ENCODE data around the gene TTI1.

TTI1 gene

DNA sequence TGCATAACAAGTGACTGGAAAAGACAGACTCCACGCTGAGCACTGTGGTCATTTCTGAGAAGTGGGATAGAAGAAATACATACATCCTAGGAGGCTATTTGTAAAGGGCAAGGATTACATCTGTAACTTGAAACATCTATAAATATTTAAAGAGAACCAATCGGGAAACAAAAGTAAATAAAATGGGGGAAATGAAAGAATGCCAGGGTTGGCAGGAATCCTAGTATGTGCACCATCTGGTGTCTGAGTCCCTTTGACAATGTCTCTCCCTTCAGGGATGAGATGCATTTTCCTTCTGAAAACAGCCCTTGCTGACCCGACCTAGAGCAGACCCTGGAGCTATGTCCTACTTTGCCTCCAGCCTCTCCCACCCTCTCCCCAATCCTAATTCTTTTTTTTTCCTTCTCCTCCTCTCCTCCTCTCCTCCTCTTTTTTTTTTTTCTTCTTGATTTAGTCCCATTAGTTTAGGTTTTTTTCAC lies 77.1 kb downstream of the TTI1 start:
- TF ChIP-seq TCF12 (IDR thresholded peaks at IDR 0.05; ENCODE audit: low read depth) (no peak), ZBTB7A (IDR thresholded peaks at IDR 0.05; ENCODE audit: low read depth) (no peak), EP300 (IDR thresholded peaks at IDR 0.05; ENCODE audit: borderline replicate concordance) (no peak), RAD21 (IDR thresholded peaks at IDR 0.05; ENCODE audit: low read depth) (no peak), YY1 (IDR thresholded peaks at IDR 0.05; ENCODE audit: low read depth) (no peak), CEBPB (IDR thresholded peaks at IDR 0.05) (no peak), NFIC (IDR thresholded peaks at IDR 0.05) (no peak), FOXM1 (IDR thresholded peaks at IDR 0.05; ENCODE audit: borderline replicate concordance, low read depth) (no peak), CREB1 (IDR thresholded peaks at IDR 0.05; ENCODE audit: low read depth) (no peak)
- TF ChIP-seq, protein P1, sequence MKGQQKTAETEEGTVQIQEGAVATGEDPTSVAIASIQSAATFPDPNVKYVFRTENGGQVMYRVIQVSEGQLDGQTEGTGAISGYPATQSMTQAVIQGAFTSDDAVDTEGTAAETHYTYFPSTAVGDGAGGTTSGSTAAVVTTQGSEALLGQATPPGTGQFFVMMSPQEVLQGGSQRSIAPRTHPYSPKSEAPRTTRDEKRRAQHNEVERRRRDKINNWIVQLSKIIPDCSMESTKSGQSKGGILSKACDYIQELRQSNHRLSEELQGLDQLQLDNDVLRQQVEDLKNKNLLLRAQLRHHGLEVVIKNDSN (IDR thresholded peaks at IDR 0.05), result no peak
- TF ChIP-seq, protein P2, sequence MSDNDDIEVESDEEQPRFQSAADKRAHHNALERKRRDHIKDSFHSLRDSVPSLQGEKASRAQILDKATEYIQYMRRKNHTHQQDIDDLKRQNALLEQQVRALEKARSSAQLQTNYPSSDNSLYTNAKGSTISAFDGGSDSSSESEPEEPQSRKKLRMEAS (IDR thresholded peaks at IDR 0.05), result no peak

DNA sequence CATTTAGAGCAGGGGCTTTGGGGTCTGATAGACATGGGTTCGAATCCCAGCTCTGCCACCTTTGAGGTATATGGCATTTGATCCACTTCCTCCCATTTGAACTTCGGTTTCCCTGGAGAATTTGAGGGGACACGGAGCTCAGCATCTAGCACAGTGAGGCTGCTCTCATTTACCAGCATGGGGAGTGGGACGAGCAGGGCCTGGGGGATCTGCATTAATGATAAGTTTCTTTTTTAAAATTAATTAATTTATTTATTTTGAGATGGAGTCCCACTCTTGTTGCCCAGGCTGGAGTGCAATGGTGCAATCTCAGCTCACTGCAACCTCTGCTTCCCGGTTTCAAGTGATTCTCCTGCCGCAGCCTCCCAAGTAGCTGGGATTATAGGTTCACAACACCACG lies 77.7 kb downstream of the TTI1 start:
- TF ChIP-seq TEAD4 (IDR thresholded peaks at IDR 0.05), result no peak
- TF ChIP-seq ZBTB7A (IDR thresholded peaks at IDR 0.05; ENCODE audit: low read depth), result no peak
- TF ChIP-seq TCF12 (IDR thresholded peaks at IDR 0.05; ENCODE audit: low read depth), result no peak
- TF ChIP-seq YY1 (IDR thresholded peaks at IDR 0.05; ENCODE audit: low read depth), result no peak
- TF ChIP-seq RAD21 (IDR thresholded peaks at IDR 0.05; ENCODE audit: low read depth), result no peak
- no peak for TF ChIP-seq FOXM1 (IDR thresholded peaks at IDR 0.05; ENCODE audit: borderline replicate concordance, low read depth)
- TF ChIP-seq, protein P3, sequence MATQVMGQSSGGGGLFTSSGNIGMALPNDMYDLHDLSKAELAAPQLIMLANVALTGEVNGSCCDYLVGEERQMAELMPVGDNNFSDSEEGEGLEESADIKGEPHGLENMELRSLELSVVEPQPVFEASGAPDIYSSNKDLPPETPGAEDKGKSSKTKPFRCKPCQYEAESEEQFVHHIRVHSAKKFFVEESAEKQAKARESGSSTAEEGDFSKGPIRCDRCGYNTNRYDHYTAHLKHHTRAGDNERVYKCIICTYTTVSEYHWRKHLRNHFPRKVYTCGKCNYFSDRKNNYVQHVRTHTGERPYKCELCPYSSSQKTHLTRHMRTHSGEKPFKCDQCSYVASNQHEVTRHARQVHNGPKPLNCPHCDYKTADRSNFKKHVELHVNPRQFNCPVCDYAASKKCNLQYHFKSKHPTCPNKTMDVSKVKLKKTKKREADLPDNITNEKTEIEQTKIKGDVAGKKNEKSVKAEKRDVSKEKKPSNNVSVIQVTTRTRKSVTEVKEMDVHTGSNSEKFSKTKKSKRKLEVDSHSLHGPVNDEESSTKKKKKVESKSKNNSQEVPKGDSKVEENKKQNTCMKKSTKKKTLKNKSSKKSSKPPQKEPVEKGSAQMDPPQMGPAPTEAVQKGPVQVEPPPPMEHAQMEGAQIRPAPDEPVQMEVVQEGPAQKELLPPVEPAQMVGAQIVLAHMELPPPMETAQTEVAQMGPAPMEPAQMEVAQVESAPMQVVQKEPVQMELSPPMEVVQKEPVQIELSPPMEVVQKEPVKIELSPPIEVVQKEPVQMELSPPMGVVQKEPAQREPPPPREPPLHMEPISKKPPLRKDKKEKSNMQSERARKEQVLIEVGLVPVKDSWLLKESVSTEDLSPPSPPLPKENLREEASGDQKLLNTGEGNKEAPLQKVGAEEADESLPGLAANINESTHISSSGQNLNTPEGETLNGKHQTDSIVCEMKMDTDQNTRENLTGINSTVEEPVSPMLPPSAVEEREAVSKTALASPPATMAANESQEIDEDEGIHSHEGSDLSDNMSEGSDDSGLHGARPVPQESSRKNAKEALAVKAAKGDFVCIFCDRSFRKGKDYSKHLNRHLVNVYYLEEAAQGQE (IDR thresholded peaks at IDR 0.05; ENCODE audit: low read depth), result no peak
- TF ChIP-seq, protein P2 (IDR thresholded peaks at IDR 0.05), result no peak
- TF ChIP-seq CEBPB (IDR thresholded peaks at IDR 0.05), result no peak
- no peak for TF ChIP-seq NFIC (IDR thresholded peaks at IDR 0.05)
- no peak for TF ChIP-seq EGR1 (IDR thresholded peaks at IDR 0.05)
- no peak for TF ChIP-seq TAF1 (IDR thresholded peaks at IDR 0.05; ENCODE audit: low read depth)
- no peak for TF ChIP-seq CREB1 (IDR thresholded peaks at IDR 0.05; ENCODE audit: low read depth)

DNA sequence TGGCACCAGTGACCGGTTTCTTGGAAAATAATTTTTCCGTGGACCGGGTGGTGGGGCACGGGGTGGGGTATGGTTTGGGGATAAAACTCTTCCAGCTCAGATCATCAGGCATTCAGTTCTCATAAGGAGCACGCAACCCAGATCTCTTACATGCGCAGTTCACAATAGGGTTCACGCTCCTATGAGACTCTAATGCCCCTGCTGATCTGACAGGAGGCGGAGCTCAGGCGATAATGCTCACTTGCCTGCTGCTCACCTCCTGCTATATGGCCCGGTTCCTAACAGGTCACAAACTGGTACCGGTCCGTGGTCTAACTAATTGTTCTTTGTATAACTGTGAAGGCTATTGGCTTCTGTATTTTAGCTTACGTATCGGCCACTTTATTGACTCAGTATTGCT lies 78.6 kb downstream of the TTI1 start:
- TF ChIP-seq CREB1 (IDR thresholded peaks at IDR 0.05; ENCODE audit: low read depth), result no peak
- TF ChIP-seq ZBTB7A (IDR thresholded peaks at IDR 0.05; ENCODE audit: low read depth), result no peak
- no peak for TF ChIP-seq TAF1 (IDR thresholded peaks at IDR 0.05; ENCODE audit: low read depth)
- no peak for TF ChIP-seq YY1 (IDR thresholded peaks at IDR 0.05; ENCODE audit: low read depth)
- TF ChIP-seq, protein P2 (IDR thresholded peaks at IDR 0.05), result no peak
- TF ChIP-seq RAD21 (IDR thresholded peaks at IDR 0.05; ENCODE audit: low read depth), result no peak
- TF ChIP-seq EP300 (IDR thresholded peaks at IDR 0.05; ENCODE audit: borderline replicate concordance), result no peak
- no peak for TF ChIP-seq TCF12 (IDR thresholded peaks at IDR 0.05; ENCODE audit: low read depth)
- no peak for TF ChIP-seq NFIC (IDR thresholded peaks at IDR 0.05)
- no peak for TF ChIP-seq CEBPB (IDR thresholded peaks at IDR 0.05)
- TF ChIP-seq, protein P1 (IDR thresholded peaks at IDR 0.05), result no peak

DNA sequence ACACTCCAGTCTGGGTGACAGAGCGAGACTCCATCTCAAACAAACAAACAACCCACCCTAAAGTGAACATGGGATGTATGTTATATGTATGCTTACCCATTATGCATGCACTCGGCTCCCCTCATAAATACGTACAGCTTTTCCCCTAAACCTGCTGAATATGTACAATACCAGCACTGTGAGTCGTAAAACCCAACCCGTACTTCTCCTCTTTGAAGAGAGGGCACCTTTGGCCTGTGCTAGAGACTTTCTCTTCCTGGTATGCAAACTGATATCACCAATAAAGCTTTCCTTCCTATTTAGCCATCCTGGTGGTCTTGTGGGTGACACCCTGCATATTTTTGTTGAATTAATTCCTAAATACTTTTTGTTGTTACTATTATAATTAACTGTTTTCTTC lies 79.1 kb downstream of the TTI1 start:
- TF ChIP-seq TAF1 (IDR thresholded peaks at IDR 0.05; ENCODE audit: low read depth) (no peak), ZBTB7A (IDR thresholded peaks at IDR 0.05; ENCODE audit: low read depth) (no peak), RAD21 (IDR thresholded peaks at IDR 0.05; ENCODE audit: low read depth) (no peak), TCF12 (IDR thresholded peaks at IDR 0.05; ENCODE audit: low read depth) (no peak), CEBPB (IDR thresholded peaks at IDR 0.05) (no peak), NFIC (IDR thresholded peaks at IDR 0.05) (no peak), CREB1 (IDR thresholded peaks at IDR 0.05; ENCODE audit: low read depth) (no peak), YY1 (IDR thresholded peaks at IDR 0.05; ENCODE audit: low read depth) (no peak), TEAD4 (IDR thresholded peaks at IDR 0.05) (no peak), FOXM1 (IDR thresholded peaks at IDR 0.05; ENCODE audit: borderline replicate concordance, low read depth) (no peak), EP300 (IDR thresholded peaks at IDR 0.05; ENCODE audit: borderline replicate concordance) (no peak), EGR1 (IDR thresholded peaks at IDR 0.05) (no peak)
- TF ChIP-seq, protein P3 (IDR thresholded peaks at IDR 0.05; ENCODE audit: low read depth), result no peak
- TF ChIP-seq, protein P1 (IDR thresholded peaks at IDR 0.05), result no peak
- TF ChIP-seq, protein P2 (IDR thresholded peaks at IDR 0.05), result no peak

DNA sequence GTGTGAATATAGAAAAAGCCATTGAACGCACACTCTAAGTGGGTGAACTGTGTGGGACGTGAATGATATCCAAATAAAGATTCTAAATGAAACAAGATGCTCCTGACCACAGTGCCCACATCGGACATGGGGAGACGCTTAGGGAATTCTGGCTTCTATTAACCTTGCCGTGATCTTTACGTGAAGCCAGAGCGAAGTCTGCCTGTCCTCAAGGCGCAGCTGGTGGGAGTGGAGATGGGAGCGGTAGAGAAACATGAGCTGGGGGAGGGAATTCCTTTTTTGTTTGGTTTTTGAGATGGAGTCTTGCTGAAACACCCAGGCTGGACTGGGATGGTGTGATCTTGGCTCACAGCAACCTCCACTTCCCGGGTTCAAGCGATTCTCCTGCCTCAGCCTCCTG lies 84.3 kb downstream of the TTI1 start:
- TF ChIP-seq, protein P3 (IDR thresholded peaks at IDR 0.05; ENCODE audit: low read depth), result no peak
- TF ChIP-seq NFIC (IDR thresholded peaks at IDR 0.05), result no peak
- TF ChIP-seq RAD21 (IDR thresholded peaks at IDR 0.05; ENCODE audit: low read depth), result no peak
- TF ChIP-seq, protein P1 (IDR thresholded peaks at IDR 0.05), result no peak
- no peak for TF ChIP-seq ZBTB7A (IDR thresholded peaks at IDR 0.05; ENCODE audit: low read depth)
- no peak for TF ChIP-seq EGR1 (IDR thresholded peaks at IDR 0.05)
- no peak for TF ChIP-seq EP300 (IDR thresholded peaks at IDR 0.05; ENCODE audit: borderline replicate concordance)
- no peak for TF ChIP-seq TEAD4 (IDR thresholded peaks at IDR 0.05)
- TF ChIP-seq FOXM1 (IDR thresholded peaks at IDR 0.05; ENCODE audit: borderline replicate concordance, low read depth), result no peak
- no peak for TF ChIP-seq TCF12 (IDR thresholded peaks at IDR 0.05; ENCODE audit: low read depth)
- TF ChIP-seq YY1 (IDR thresholded peaks at IDR 0.05; ENCODE audit: low read depth), result no peak
- TF ChIP-seq CREB1 (IDR thresholded peaks at IDR 0.05; ENCODE audit: low read depth), result no peak
- TF ChIP-seq TAF1 (IDR thresholded peaks at IDR 0.05; ENCODE audit: low read depth), result no peak
- TF ChIP-seq, protein P2 (IDR thresholded peaks at IDR 0.05), result no peak

All from Ishikawa (cell line).